Measurements from ENCODE around the gene CLMP. TPM values are rescaled to one million over a fixed set of nuclear protein-coding genes. Genes with fewer than 3 reads are reported as not detected.
A peak's percentile ranks its signal among the peaks of the same experiment; 100 is the strongest.

CLMP gene
- total RNA-seq, 1 experiment from 2014 or later = 5.4 TPM

DNA sequence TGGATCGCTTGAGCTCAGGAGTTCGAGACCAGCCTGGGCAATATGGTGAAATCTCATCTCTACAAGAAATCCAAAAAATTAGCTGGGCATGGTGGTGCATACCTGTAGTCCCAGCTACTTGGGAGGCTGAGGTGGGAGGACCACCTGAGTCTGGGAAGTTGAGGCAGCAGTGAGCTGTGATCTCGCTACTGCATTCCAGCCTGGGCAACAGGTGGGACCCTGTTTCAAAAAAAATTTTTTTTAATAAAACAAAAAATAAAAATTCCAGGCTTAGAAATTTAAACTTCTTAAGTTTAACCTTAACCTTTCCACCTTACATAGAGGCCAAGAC, 21.2 kb downstream of the CLMP start:
- Histone ChIP-seq H3K4me3 (no peak overlapping the region), H3F3A (ENCODE audit: insufficient read depth, low read depth) (peaks cover 32% of the 10 kb centered on the region), H3K36me3 (ENCODE audit: low read depth) (no peaks in the 10 kb centered on the region), H3K4me1 (replicated peaks; ENCODE audit: insufficient read depth) (peaks cover 39% of the 10 kb centered on the region), H3K9me3 (ENCODE audit: insufficient read depth, low read depth) (0 out of 2 replicates have a peak, but pooled peaks cover 4% of the 10 kb centered on the region), H3K27ac (peak overlapping the region; percentile 75), H3K9me2 (ENCODE audit: insufficient read depth) (no peaks in the 10 kb centered on the region), H3K79me2 (ENCODE audit: low read depth) (0 out of 2 replicates have a peak, but pooled peaks cover 11% of the 10 kb centered on the region), H3K27me3 (ENCODE audit: insufficient read depth, low read depth) (no peaks in the 10 kb centered on the region), H3K4me2 (peak overlapping the region; percentile 43; the same call in 1 of the 2 replicates), H4K20me1 (ENCODE audit: insufficient read depth) (no peaks in the 10 kb centered on the region), H2AFZ (no peak overlapping the region)
- BruUV-seq (replicated peaks) = no TSS peak
- POLR2A ChIA-PET (ENCODE audit: unreplicated experiment) = interaction anchor here (0.6 kb wide), 1 partner anchor 73 kb away, joined by 7 read pairs; no protein-coding TSS in a partner anchor
- TF ChIP-seq, protein P1, sequence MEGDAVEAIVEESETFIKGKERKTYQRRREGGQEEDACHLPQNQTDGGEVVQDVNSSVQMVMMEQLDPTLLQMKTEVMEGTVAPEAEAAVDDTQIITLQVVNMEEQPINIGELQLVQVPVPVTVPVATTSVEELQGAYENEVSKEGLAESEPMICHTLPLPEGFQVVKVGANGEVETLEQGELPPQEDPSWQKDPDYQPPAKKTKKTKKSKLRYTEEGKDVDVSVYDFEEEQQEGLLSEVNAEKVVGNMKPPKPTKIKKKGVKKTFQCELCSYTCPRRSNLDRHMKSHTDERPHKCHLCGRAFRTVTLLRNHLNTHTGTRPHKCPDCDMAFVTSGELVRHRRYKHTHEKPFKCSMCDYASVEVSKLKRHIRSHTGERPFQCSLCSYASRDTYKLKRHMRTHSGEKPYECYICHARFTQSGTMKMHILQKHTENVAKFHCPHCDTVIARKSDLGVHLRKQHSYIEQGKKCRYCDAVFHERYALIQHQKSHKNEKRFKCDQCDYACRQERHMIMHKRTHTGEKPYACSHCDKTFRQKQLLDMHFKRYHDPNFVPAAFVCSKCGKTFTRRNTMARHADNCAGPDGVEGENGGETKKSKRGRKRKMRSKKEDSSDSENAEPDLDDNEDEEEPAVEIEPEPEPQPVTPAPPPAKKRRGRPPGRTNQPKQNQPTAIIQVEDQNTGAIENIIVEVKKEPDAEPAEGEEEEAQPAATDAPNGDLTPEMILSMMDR (conservative IDR thresholded peaks at IDR 0.05) = no peak
- no peak for TF ChIP-seq EZH2 (IDR thresholded peaks at IDR 0.05; ENCODE audit: low read depth)
- CTCF ChIA-PET = interaction anchor here (0.5 to 0.8 kb wide), 3 partner anchors 11 to 544 kb away, joined by 3 to 7 read pairs (median 3); no protein-coding TSS in a partner anchor
- no peak for DNase-seq
- intact Hi-C loops (cut with micrococcal nuclease; ENCODE audit: unreplicated experiment) = no loop called here

DNA sequence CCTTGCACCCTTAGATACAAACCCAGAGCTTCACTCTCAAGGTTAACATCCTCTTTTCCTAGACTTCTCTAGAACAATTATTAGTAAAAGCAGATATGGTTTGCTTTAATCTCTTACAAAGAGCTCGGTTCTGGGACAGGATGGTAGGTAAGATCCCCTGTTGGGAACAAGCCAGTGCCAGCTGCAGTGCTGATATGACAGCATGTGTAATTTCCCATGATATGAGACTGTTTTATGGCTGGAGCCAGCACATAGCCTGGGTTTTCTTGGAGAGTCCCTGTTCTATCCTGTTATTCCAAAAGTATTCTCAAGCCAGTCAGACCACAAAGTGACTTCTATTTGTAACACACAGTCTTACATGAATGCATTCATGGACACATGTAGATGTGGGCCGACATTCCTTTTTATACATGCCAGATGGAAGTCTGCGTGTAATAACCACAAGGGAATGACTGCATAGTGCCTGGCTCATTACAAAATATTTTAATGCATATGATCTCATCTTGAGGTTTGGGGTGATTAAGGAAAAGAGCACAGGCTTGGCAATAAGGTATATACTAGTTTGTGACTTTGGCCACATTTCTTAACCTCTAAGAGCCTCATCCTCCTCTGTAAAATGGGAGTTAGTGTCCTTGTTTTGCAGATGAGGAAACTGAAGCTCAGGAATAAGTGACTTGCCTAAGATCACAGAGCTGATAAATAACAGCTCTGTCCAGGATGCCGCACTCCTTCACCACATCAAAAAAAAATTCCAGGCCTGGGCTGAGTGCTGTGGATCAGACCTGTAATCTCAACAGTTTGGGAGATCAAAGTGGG, 21.8 kb downstream of the CLMP start:
- CTCF ChIA-PET = interaction anchor here (0.5 to 0.8 kb wide), 3 partner anchors 11 to 544 kb away, joined by 3 to 7 read pairs (median 3); no protein-coding TSS in a partner anchor
- DNase-seq = peak in 1 of 2 experiments; percentile 76
- no peaks in the 10 kb centered on the region for H4K20me1 ChIP-seq (ENCODE audit: insufficient read depth)
- H3K9me3 ChIP-seq (ENCODE audit: insufficient read depth, low read depth) = 0 out of 2 replicates have a peak, but pooled peaks cover 2% of the 10 kb centered on the region
- peaks cover 29% of the 10 kb centered on the region for H3F3A ChIP-seq (ENCODE audit: insufficient read depth, low read depth)
- H3K27me3 ChIP-seq (ENCODE audit: insufficient read depth, low read depth) = no peaks in the 10 kb centered on the region
- intact Hi-C loops (cut with micrococcal nuclease; ENCODE audit: unreplicated experiment) = no loop called here
- H3K4me2 ChIP-seq = peak overlapping the region; percentile 9; the same call in 1 of the 2 replicates
- no peak overlapping the region for H3K4me3 ChIP-seq
- H3K36me3 ChIP-seq (ENCODE audit: low read depth) = no peaks in the 10 kb centered on the region
- TF ChIP-seq EZH2 (IDR thresholded peaks at IDR 0.05; ENCODE audit: low read depth) = no peak
- TF ChIP-seq, protein P1 (conservative IDR thresholded peaks at IDR 0.05) = no peak
- no TSS peak for BruUV-seq (replicated peaks)
- H3K79me2 ChIP-seq (ENCODE audit: low read depth) = 0 out of 2 replicates have a peak, but pooled peaks cover 7% of the 10 kb centered on the region
- H3K27ac ChIP-seq = peak overlapping the region; percentile 75
- POLR2A ChIA-PET (ENCODE audit: unreplicated experiment) = interaction anchor here (0.6 kb wide), 1 partner anchor 74 kb away, joined by 7 read pairs; no protein-coding TSS in a partner anchor
- no peaks in the 10 kb centered on the region for H3K9me2 ChIP-seq (ENCODE audit: insufficient read depth)
- no peak overlapping the region for H2AFZ ChIP-seq
- peaks cover 39% of the 10 kb centered on the region for H3K4me1 ChIP-seq (replicated peaks; ENCODE audit: insufficient read depth)

DNA sequence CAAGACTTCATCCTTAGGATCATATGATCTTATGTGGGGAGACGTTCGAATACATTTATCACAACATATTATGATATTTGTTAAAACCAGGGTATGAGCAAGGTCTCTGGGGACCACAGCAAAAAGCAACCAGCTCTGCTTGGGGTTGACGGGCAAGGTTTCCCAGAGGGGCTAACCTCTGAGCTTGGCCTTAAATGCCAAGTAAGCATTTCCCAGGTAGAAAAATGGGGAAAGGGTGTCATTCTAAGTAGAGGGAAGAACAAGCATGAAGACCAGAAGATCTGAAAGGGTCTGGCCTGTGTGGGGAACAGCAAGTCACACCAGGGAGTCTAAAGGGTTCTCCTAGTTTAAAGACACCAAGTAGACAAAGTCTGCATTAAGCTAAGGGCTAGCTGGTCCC, 24.1 kb downstream of the CLMP start:
- no peaks in the 10 kb centered on the region for H4K20me1 ChIP-seq (ENCODE audit: insufficient read depth)
- CTCF ChIA-PET = no interaction called here
- H3K27ac ChIP-seq = no peak overlapping the region
- H3K9me3 ChIP-seq (ENCODE audit: insufficient read depth, low read depth) = no peaks in the 10 kb centered on the region
- H3K4me1 ChIP-seq (replicated peaks; ENCODE audit: insufficient read depth) = peaks cover 31% of the 10 kb centered on the region
- intact Hi-C loops (cut with micrococcal nuclease; ENCODE audit: unreplicated experiment) = no loop called here
- H3K4me2 ChIP-seq = no peak overlapping the region
- no peaks in the 10 kb centered on the region for H3K27me3 ChIP-seq (ENCODE audit: insufficient read depth, low read depth)
- TF ChIP-seq EZH2 (IDR thresholded peaks at IDR 0.05; ENCODE audit: low read depth) = no peak
- TF ChIP-seq, protein P1 (conservative IDR thresholded peaks at IDR 0.05) = no peak
- no peaks in the 10 kb centered on the region for H3K9me2 ChIP-seq (ENCODE audit: insufficient read depth)
- no peaks in the 10 kb centered on the region for H3K36me3 ChIP-seq (ENCODE audit: low read depth)
- H2AFZ ChIP-seq = no peak overlapping the region
- DNase-seq = no peak
- BruUV-seq (replicated peaks) = no TSS peak
- no peak overlapping the region for H3K4me3 ChIP-seq
- H3K79me2 ChIP-seq (ENCODE audit: low read depth) = 0 out of 2 replicates have a peak, but pooled peaks cover 3% of the 10 kb centered on the region
- peaks cover 29% of the 10 kb centered on the region for H3F3A ChIP-seq (ENCODE audit: insufficient read depth, low read depth)
- POLR2A ChIA-PET (ENCODE audit: unreplicated experiment) = no interaction called here
